Gastrocnemius medialis (tissue), 4 donors: Measurements from ENCODE around the gene ZNF765.
"Not testable (repeated sequence)": the region's sequence is repeated elsewhere in the genome, so short reads cannot be mapped to it uniquely, and the experiment has no call there.

Source experiments
- CTCF ChIP-seq, 5 experiments: fragments of 450-650 bp in 3 of 5; fragments of 200-600 bp in 2 of 5; sonication (generic) in 2 of 5; IDR thresholded peaks in 4 of 5; conservative IDR thresholded peaks in 1 of 5; 1 replicate in 4 of 5; 2 replicates in 1 of 5; pipeline ENCODE4 v1.5.1; 2016 to 2019; ENCODE audit warnings: antibody characterized with exemption in 5 of 5, mild to moderate bottlenecking in 3 of 5, moderate library complexity in 3 of 5
- POLR2A ChIP-seq, 2 donors: fragments of 450-650 bp; IDR thresholded peaks; one replicate each; pipeline ENCODE4 v1.6.1; 2017; ENCODE audit warnings: antibody characterized with exemption in 2 of 2, mild to moderate bottlenecking in 2 of 2, moderate library complexity in 2 of 2

DNA sequence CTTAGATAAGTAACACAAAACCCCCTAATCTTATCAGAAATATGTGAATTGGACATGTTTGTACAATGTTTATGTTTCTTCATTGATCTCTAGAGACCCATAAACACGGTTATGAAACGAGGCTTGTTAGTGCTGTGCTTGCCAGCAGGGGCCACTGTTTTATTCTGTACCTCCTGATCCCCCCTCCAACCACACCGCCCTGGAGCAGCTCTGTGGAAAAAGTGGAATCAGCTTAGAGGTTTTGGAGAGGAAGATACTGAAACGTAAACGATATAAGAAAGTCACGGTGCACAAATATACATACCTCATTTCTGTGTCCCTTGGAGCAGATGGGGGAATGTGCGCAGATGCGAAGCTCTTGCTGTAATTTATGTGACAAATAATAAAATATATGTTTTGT, 28.7 kb downstream of the ZNF765 start:
- not testable (repeated sequence) for TF ChIP-seq CTCF (IDR thresholded peaks at IDR 0.05 in 4 of 5, conservative IDR thresholded peaks at IDR 0.05 in 1 of 5); POLR2A (IDR thresholded peaks at IDR 0.05)
